SK-MEL-5 (cell line): ENCODE measurements around the gene RGS7BP. TPM values are rescaled to one million over a fixed set of nuclear protein-coding genes. Genes with fewer than 3 reads are reported as not detected.

Source experiments
- DNase-seq: peaks from one replicate; pipeline ENCODE4 v3.0.0-alpha.2; 2016; ENCODE audit warnings: low read depth, low spot score
- in situ Hi-C: cut with HindIII; loops from 2 replicates; pipeline ENCODE4 v1.10.0; 2016; ENCODE audit warnings: low sequenced_read_pairs, high pct_unique_total_duplicates, low pct_unique_long_range_greater_than_20kb
- total RNA-seq: library from RNA; depleted of rRNA; stranded (reverse); fragments of >200 nt; shearing (Covaris generic); gene quantifications from 2 replicates; pipeline ENCODE4 v1.2.3, GENCODE V29; 2014

Gene RGS7BP
- total RNA-seq, 1 experiment from 2014 or later = not detected

GRCh38 chr5:64603676-64604075, 97.9 kb downstream of the RGS7BP start:
- DNase-seq = no peak

GRCh38 chr5:64606926-64607325, 101.1 kb downstream of the RGS7BP start:
- DNase-seq = no peak
- in situ Hi-C loops = no loop called here

More at GRCh38 chr5:64603676-64604075, 97.9 kb downstream of the RGS7BP start:
- in situ Hi-C loops = no loop called here

GRCh38 chr5:64612344-64612961, 106.6 kb downstream of the RGS7BP start:
- in situ Hi-C loops = no loop called here
- peak; percentile 76 for DNase-seq

GRCh38 chr5:64615895-64616294, 110.1 kb downstream of the RGS7BP start:
- in situ Hi-C loops = no loop called here
- no peak for DNase-seq

GRCh38 chr5:64619609-64620008, 113.8 kb downstream of the RGS7BP start:
- no peak for DNase-seq
- in situ Hi-C loops = no loop called here

- DNase-seq = no peak
- in situ Hi-C loops = no loop called here
These were observed 117.2 kb downstream of the RGS7BP start for GRCh38 chr5:64622991-64623390.

- DNase-seq = no peak
- in situ Hi-C loops = no loop called here
These were observed 119.9 kb downstream of the RGS7BP start for GRCh38 chr5:64625678-64626077.

GRCh38 chr5:64628901-64629300, 123.1 kb downstream of the RGS7BP start:
- in situ Hi-C loops = no loop called here
- no peak for DNase-seq

GRCh38 chr5:64629841-64630240, 124.0 kb downstream of the RGS7BP start:
- in situ Hi-C loops = no loop called here
- peak; percentile 50 for DNase-seq

GRCh38 chr5:64632251-64632650, 126.4 kb downstream of the RGS7BP start:
- in situ Hi-C loops = no loop called here
- DNase-seq = no peak

GRCh38 chr5:64634997-64635686, 129.3 kb downstream of the RGS7BP start:
- DNase-seq = peak; percentile 45
- in situ Hi-C loops = no loop called here

- in situ Hi-C loops = no loop called here
These were observed 131.3 kb downstream of the RGS7BP start for GRCh38 chr5:64637144-64637543.

GRCh38 chr5:64637837-64638443, 132.1 kb downstream of the RGS7BP start:
- peak; percentile 45 for DNase-seq
- in situ Hi-C loops = no loop called here

More at GRCh38 chr5:64637144-64637543, 131.3 kb downstream of the RGS7BP start:
- no peak for DNase-seq

- in situ Hi-C loops = no loop called here
- no peak for DNase-seq
These were observed 139.0 kb downstream of the RGS7BP start for GRCh38 chr5:64644831-64645230.

GRCh38 chr5:64646169-64646568, 140.4 kb downstream of the RGS7BP start:
- in situ Hi-C loops = no loop called here
- no peak for DNase-seq

- DNase-seq = no peak
- in situ Hi-C loops = no loop called here
These were observed 143.7 kb downstream of the RGS7BP start for GRCh38 chr5:64649512-64649911.

GRCh38 chr5:64653766-64654560, 148.1 kb downstream of the RGS7BP start:
- in situ Hi-C loops = no loop called here

GRCh38 chr5:64654561-64654938, 148.7 kb downstream of the RGS7BP start:
- in situ Hi-C loops = no loop called here
- no peak for DNase-seq

More at GRCh38 chr5:64653766-64654560, 148.1 kb downstream of the RGS7BP start:
- no peak for DNase-seq
